Esophagus squamous epithelium (tissue), 4 donors: ENCODE measurements around the gene NUDCD3. TPM values are rescaled to one million over a fixed set of nuclear protein-coding genes. Genes with fewer than 3 reads are reported as not detected.

Source experiments
- small RNA-seq, 4 donors: library from RNA; depleted of rRNA; stranded (forward); fragments of <200 nt; gene quantifications; one replicate each; pipeline ENCODE3, GENCODE V24; 2016
- total RNA-seq, 4 donors: library from RNA; depleted of rRNA; stranded (reverse); fragments of >200 nt; gene quantifications; one replicate each; pipeline ENCODE4 v1.1.0, GENCODE V29; 2016

The NUDCD3 gene
- total RNA-seq, 4 donors from 2014 or later, result 33.5 to 54.0 (median 47.0) TPM

Small RNAs within 50 kb of the gene (small RNA-seq; reads per million reads assigned to genes)
- 0 reads per million in 4 donors for gene RNU6-1097P

Other genes starting within 250 kb of the NUDCD3 start
- gene CAMK2B, start 165.1 kb downstream of the NUDCD3 start, total RNA-seq, result under 1 TPM; 0.26 to 0.95 (median 0.69) TPM
- gene NPC1L1, start 50.7 kb upstream of the NUDCD3 start, total RNA-seq, result under 1 TPM in 2 of 4 donors, not detected in 2; 0.08 to 0.19 TPM
- 10 to 100 TPM; 34.1 to 69.6 (median 50.0) TPM for gene DDX56, start 83.2 kb upstream of the NUDCD3 start, total RNA-seq
- 100 to 1,000 TPM in 2 of 4 donors, 10 to 100 TPM in 2; 68.0 to 123 (median 102) TPM for gene TMED4, start 91.6 kb upstream of the NUDCD3 start, total RNA-seq
- gene OGDH, start 116.0 kb upstream of the NUDCD3 start, total RNA-seq, result 100 to 1,000 TPM in 1 of 4 donors, 10 to 100 TPM in 3; 68.9 to 102 (median 89.5) TPM